SK-N-MC (cell line): Measurements from ENCODE around the gene HS2ST1.
A peak's percentile ranks its signal among the peaks of the same experiment; 100 is the strongest.
"Not testable (repeated sequence)": the region's sequence is repeated elsewhere in the genome, so short reads cannot be mapped to it uniquely, and the experiment has no call there.

Source experiments
- DNase-seq: peaks from one replicate; pipeline ENCODE4 v3.0.0-alpha.2; 2011; ENCODE audit warnings: low read depth, low spot score
- H3K27ac ChIP-seq: fragments of 200-600 bp; sonication (generic); 2 replicates; pipeline ENCODE4 v1.5.1; 2016; ENCODE audit warnings: mixed run types
- H3K36me3 ChIP-seq: fragments of 200-600 bp; sonication (generic); 2 replicates; pipeline ENCODE4 v1.6.1; 2017; ENCODE audit warnings: antibody characterized with exemption, low read length, mixed read lengths; ENCODE audit not compliant: insufficient read depth
- H3K4me3 ChIP-seq: fragments of 200-600 bp; sonication (generic); 2 replicates; pipeline ENCODE4 v1.5.1; 2016
- H3K9ac ChIP-seq: fragments of 200-600 bp; sonication (generic); 2 replicates; pipeline ENCODE4 v1.8.0; 2017; ENCODE audit warnings: mixed run types, mixed read lengths; ENCODE audit not compliant: insufficient read length
- H3K9me3 ChIP-seq: fragments of 200-600 bp; sonication (generic); 2 replicates; pipeline ENCODE4 v1.6.1; 2017; ENCODE audit warnings: low read depth, mild to moderate bottlenecking, antibody characterized with exemption, low read length, moderate library complexity, mixed read lengths
- EZH2 ChIP-seq: fragments of 200-600 bp; sonication (generic); IDR thresholded peaks from one replicate; pipeline ENCODE4 v1.6.1; 2017; ENCODE audit warnings: antibody characterized with exemption
- FOXP2 ChIP-seq: optimal IDR thresholded peaks from 2 replicates; pipeline ENCODE3; 2011; ENCODE audit warnings: mild to moderate bottlenecking, moderate library complexity; ENCODE audit not compliant: insufficient read depth; ENCODE audit errors: extremely low read length, control extremely low read depth
- POLR2AphosphoS5 ChIP-seq: IDR thresholded peaks from 2 replicates; pipeline ENCODE4 v1.6.1; 2012; ENCODE audit warnings: mild to moderate bottlenecking, low read depth, low read length, borderline replicate concordance

HS2ST1 gene

GRCh38 chr1:86975993-86976550, 61.6 kb downstream of the HS2ST1 start:
- DNase-seq, result no peak
- H3K9me3 ChIP-seq, result no peaks in the 10 kb centered on the region
- no peak overlapping the region for H3K4me3 ChIP-seq
- peak overlapping the region; percentile 14 for H3K9ac ChIP-seq
- TF ChIP-seq EZH2 (no peak), POLR2AphosphoS5 (no peak), FOXP2 (no peak)
- H3K36me3 ChIP-seq, result no peaks in the 10 kb centered on the region
- no peak overlapping the region for H3K27ac ChIP-seq

DNA sequence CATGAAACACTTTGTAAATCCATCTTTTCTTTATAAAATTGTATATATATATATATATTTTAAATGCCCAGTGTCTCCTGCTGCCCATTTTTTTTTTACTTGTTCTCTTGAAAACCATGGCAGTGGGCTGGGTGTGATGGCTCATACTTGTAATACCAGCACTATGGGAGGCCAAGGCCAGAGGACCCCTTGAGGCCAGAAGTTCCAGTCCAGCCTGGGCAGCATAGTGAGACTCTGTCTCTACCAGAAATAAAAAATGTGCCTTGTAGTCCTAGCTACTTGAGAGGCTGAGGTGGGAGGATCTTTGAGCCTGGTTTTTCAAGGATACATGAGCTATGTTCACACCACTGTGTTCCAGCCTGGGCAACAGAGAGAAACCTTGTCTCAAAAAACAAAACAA, 62.2 kb downstream of the HS2ST1 start:
- TF ChIP-seq EZH2, result no peak
- TF ChIP-seq POLR2AphosphoS5, result no peak
- TF ChIP-seq FOXP2, result no peak
- DNase-seq, result no peak
- Histone ChIP-seq H3K9ac (no peak overlapping the region), H3K4me3 (no peak overlapping the region), H3K9me3 (no peaks in the 10 kb centered on the region), H3K27ac (no peak overlapping the region), H3K36me3 (no peaks in the 10 kb centered on the region)

DNA sequence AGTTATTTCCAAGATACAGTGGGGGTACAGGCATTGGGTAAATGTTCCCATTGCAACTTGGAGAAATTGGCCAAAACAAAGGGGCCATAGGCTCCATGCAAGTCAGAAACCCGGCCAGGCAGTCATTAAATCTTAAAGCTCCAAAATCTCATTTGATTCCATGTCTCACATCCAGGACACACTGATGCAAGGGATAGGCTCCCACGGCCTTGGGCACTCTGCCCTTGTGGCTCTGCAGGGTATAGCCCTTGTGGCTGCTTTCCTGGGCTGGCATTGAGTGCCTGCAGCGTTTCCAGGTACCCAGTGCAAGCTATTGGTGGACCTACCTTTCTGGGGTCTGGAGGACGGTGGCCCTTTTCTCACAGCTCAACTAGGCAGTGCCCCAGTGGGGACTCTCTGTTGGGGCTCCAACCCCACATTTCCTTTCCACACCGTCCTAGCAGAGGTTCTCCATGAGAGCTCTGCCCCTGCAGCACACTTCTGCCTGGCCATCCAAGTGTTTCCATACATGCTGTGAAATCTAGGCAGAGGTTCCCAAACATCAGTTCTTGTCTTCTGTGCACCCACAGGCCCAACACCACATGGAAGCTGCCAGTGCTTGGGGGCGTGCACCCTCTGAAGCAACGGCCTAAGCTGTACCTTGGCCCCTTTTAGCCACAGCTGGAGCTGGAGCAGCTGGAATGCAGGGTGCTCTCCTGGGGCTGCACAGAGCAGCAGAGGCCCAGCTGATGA, 67.2 kb downstream of the HS2ST1 start:
- DNase-seq, result no peak
- H3K36me3 ChIP-seq, result no peaks in the 10 kb centered on the region
- H3K4me3 ChIP-seq, result no peak overlapping the region
- H3K27ac ChIP-seq, result no peak overlapping the region
- H3K9me3 ChIP-seq, result no peaks in the 10 kb centered on the region
- no peak overlapping the region for H3K9ac ChIP-seq
- TF ChIP-seq EZH2 (no peak), POLR2AphosphoS5 (no peak), FOXP2 (no peak)

- H3K36me3 ChIP-seq, DNase-seq, H3K4me3 ChIP-seq, H3K9me3 ChIP-seq, H3K27ac ChIP-seq, H3K9ac ChIP-seq: not testable (repeated sequence)
These were observed 69.2 kb downstream of the HS2ST1 start for GRCh38 chr1:86983677-86984076.

- no peak overlapping the region for H3K27ac ChIP-seq
- no peak overlapping the region for H3K4me3 ChIP-seq
- no peaks in the 10 kb centered on the region for H3K36me3 ChIP-seq
- H3K9ac ChIP-seq, result no peak overlapping the region
- H3K9me3 ChIP-seq, result no peaks in the 10 kb centered on the region
- no peak for DNase-seq
- TF ChIP-seq EZH2 (no peak), POLR2AphosphoS5 (no peak), FOXP2 (no peak)
These were observed 73.0 kb downstream of the HS2ST1 start for GRCh38 chr1:86987446-86987845.

DNA sequence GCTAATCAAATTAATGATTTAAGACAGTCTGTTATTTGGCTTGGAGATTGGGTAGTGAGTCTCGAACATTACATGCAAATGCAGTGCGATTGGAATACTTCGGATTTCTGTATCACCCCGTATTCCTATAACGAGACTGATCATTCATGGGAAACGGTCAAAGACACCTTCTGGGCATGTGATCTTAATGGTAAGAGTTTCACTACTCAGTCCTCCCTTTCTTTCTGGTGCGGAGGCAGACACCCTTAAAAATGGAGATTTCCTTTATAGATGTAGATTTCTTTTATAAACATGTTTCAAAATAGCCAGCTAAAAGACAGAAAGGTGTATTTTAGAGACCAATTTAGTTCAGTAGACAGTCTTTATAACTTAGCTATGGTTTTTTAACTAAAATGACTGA, 74.4 kb downstream of the HS2ST1 start:
- no peaks in the 10 kb centered on the region for H3K36me3 ChIP-seq
- no peak for DNase-seq
- H3K27ac ChIP-seq, result no peak overlapping the region
- no peak overlapping the region for H3K9ac ChIP-seq
- H3K4me3 ChIP-seq, result no peak overlapping the region
- TF ChIP-seq EZH2 (no peak), FOXP2 (no peak), POLR2AphosphoS5 (no peak)
- no peaks in the 10 kb centered on the region for H3K9me3 ChIP-seq

DNA sequence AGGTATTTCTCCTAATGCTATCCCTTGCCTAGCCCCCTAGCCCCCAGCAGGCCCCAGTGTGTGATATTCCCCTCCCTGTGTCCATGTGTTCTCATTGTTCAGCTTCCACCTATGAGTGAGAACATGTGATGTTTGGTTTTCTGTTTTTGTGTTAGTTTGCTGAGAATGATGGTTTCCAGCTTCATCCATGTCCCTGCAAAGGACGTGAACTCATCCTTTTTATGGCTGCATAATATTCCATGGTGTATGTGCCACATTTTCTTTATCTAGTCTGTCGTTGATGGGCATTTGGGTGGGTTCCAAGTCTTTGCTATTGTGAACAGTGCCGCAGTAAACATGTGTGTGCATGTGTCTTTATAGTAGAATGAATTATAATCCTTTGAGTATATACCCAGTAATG, 75.3 kb downstream of the HS2ST1 start:
- not testable (repeated sequence) for H3K36me3 ChIP-seq, H3K9ac ChIP-seq, DNase-seq, H3K9me3 ChIP-seq, H3K27ac ChIP-seq, H3K4me3 ChIP-seq

DNA sequence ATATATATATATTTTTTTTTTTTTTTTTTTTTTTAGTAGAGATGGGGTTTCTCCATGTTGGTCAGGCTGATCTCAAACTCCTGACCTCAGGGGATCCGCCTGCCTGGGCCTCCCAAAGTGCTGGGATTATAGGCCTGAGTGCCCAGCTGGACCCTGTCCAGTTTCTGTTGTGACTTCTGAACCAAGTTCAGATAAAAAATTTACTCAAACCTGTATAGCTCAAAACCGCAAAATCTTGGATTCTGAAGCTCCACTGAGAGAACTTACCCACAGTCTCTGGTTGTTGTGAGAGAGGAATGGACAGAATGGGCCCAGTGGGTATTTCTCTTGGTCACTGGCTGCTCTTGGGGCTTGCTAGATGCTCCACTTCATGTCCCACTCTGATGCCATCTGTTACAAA, 76.4 kb downstream of the HS2ST1 start:
- Histone ChIP-seq H3K9ac (no peak overlapping the region), H3K9me3 (no peaks in the 10 kb centered on the region), H3K4me3 (no peak overlapping the region), H3K27ac (no peak overlapping the region), H3K36me3 (no peaks in the 10 kb centered on the region)
- TF ChIP-seq POLR2AphosphoS5 (no peak), FOXP2 (no peak), EZH2 (no peak)
- no peak for DNase-seq

DNA sequence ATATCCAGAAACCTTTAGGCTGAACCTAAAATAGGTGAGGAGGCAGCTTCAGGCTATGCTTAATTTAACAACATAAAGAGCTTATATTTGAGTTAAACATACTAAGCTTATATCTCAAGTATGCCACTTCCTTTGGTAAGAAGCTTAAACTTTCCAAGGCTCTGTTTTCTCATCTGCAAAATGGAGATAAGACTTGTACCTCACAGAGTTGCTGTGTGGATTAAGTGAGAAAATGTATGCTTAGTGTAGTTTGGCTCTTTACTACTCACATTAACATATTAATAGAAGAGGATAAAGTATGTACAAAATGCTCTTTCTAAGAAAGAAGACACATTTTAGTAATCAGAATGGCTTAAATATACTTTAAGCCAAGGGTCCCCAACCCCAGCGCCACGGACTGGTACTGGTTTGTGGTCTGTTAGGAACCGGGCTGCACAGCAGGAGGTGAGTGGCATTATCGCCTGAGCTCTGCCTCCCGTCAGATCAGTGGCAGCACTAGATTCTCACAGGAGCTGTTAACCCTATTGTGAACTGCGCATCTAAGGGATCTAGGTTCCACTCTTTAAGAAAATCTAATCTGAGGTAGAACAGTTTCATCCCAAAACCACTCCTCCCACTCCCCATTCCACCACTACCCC, 77.2 kb downstream of the HS2ST1 start:
- no peaks in the 10 kb centered on the region for H3K9me3 ChIP-seq
- H3K4me3 ChIP-seq, result no peak overlapping the region
- TF ChIP-seq EZH2 (no peak), FOXP2 (no peak), POLR2AphosphoS5 (no peak)
- H3K27ac ChIP-seq, result no peak overlapping the region
- no peak overlapping the region for H3K9ac ChIP-seq
- DNase-seq, result no peak
- H3K36me3 ChIP-seq, result no peaks in the 10 kb centered on the region
